Neutrophil (primary cell): ENCODE data around the gene PTPN7.

Experiments used
- H3K27ac ChIP-seq: fragments of 200-600 bp; sonication (generic); 2 replicates; pipeline ENCODE4 v1.5.1; 2016; ENCODE audit warnings: mild to moderate bottlenecking, moderate library complexity
- H3K27me3 ChIP-seq: fragments of 200-600 bp; sonication (generic); 2 replicates; pipeline ENCODE4 v1.6.0; 2016; ENCODE audit warnings: mild to moderate bottlenecking
- H3K36me3 ChIP-seq: fragments of 200-600 bp; sonication (generic); 2 replicates; pipeline ENCODE4 v1.5.1; 2017
- H3K4me1 ChIP-seq, 2 experiments: fragments of 200-600 bp in 1 of 2; sonication (generic) in 1 of 2; 1 replicate in 1 of 2; 2 replicates in 1 of 2; pipeline versions ENCODE4 v1.5.1 to v1.6.1; 2013 to 2016; ENCODE audit warnings: low read depth in 1 of 2, low read length in 1 of 2, mild to moderate bottlenecking in 1 of 2, moderate library complexity in 1 of 2; ENCODE audit not compliant: control insufficient read depth in 1 of 2, insufficient read depth in 1 of 2
- H3K4me3 ChIP-seq, 2 experiments: fragments of 200-600 bp in 1 of 2; sonication (generic) in 1 of 2; 1 replicate in 1 of 2; 2 replicates in 1 of 2; pipeline ENCODE4 v1.5.1; 2013 to 2016; ENCODE audit warnings: low read depth in 1 of 2, low read length in 1 of 2, mild to moderate bottlenecking in 1 of 2, moderate library complexity in 1 of 2
- H3K9me3 ChIP-seq: fragments of 200-600 bp; sonication (generic); 2 replicates; pipeline ENCODE4 v1.5.1; 2016
- TF ChIP-seq, protein P1 (sequence below): fragments of 200-600 bp; sonication (generic); IDR thresholded peaks from 2 replicates; pipeline ENCODE4 v1.5.1; 2016; ENCODE audit warnings: antibody characterized with exemption

The PTPN7 gene

DNA sequence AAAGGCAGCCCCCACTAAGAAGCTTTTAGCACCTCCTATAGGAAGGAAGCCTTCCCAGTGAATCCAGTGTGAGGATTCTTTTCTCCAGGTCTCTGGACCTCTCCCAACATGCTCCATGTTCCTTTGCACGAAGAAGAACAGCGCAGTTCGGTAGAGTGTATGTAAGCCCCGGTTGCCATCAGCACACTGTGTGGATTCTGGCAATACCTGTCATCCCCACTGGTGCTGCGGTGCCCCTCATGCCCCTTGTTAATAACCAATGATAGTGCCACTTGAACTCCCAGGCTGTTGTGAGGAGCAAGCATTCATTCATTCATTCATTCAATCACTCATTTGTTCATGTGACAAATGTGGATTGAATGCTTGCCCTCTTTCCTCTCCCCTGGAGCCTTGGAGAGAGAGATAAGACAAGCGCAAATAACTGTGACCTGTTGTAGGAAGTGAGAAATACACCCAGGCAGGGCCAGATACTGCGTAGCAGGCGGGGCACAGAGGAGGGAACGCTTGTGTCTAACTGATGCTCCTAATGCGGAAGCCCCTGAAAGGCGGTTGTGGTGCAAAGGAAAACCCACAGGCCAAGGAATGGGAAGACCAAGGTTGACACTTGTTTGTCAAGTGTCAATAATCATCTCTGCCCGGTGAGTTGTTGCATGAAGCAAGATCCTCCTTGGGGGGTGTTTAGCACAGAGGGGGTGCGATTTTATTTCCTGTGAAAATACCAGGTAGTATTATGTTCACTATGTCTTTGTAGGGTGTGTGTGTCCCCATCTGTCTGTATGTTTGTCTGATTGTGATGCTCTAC is 43.0 kb upstream of the PTPN7 start:
- peaks cover 45% of the 10 kb centered on the region for H3K27me3 ChIP-seq
- TF ChIP-seq, protein P1, sequence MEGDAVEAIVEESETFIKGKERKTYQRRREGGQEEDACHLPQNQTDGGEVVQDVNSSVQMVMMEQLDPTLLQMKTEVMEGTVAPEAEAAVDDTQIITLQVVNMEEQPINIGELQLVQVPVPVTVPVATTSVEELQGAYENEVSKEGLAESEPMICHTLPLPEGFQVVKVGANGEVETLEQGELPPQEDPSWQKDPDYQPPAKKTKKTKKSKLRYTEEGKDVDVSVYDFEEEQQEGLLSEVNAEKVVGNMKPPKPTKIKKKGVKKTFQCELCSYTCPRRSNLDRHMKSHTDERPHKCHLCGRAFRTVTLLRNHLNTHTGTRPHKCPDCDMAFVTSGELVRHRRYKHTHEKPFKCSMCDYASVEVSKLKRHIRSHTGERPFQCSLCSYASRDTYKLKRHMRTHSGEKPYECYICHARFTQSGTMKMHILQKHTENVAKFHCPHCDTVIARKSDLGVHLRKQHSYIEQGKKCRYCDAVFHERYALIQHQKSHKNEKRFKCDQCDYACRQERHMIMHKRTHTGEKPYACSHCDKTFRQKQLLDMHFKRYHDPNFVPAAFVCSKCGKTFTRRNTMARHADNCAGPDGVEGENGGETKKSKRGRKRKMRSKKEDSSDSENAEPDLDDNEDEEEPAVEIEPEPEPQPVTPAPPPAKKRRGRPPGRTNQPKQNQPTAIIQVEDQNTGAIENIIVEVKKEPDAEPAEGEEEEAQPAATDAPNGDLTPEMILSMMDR, result no peak
- H3K9me3 ChIP-seq, result no peaks in the 10 kb centered on the region
- no peaks in the 10 kb centered on the region for H3K36me3 ChIP-seq
- H3K27ac ChIP-seq, result no peak overlapping the region
- H3K4me3 ChIP-seq, result no peak overlapping the region
- no peaks in the 10 kb centered on the region for H3K4me1 ChIP-seq

DNA sequence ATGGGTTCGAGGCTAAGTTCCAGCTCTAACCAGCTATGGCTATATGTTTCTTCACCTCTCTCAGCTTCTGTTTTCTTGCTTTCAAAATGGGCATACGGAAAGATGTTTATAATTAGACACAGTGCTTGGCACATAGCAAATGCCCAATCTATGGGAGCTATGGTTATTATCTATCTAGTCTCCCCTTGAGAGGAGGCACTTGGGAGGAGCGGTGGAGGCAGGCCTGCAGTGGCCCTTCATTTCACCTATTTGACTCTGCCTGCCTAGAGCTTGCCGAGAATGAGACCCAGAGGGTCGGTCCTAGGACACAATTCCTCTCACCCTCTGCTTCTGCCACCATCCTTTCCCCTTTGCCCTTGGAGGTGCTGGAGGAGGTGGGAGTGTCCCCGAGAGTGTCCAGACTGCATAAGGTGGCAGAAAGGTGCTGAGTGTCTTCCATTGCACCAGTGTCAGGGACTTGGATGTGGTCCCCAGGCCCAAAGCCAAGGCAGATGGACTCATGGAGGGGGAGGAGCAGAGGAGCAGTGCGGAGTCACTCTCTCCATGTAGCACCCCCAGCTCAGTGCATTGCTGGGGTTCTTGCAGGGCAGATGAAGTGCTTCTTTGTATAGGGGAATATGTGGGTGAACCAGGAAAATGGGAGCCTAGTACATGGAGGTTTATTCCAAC is 42.2 kb upstream of the PTPN7 start:
- Histone ChIP-seq H3K27ac (no peak overlapping the region), H3K4me1 (no peaks in the 10 kb centered on the region), H3K4me3 (no peak overlapping the region), H3K9me3 (no peaks in the 10 kb centered on the region), H3K27me3 (peaks cover 53% of the 10 kb centered on the region), H3K36me3 (no peaks in the 10 kb centered on the region)
- TF ChIP-seq, protein P1, result no peak

DNA sequence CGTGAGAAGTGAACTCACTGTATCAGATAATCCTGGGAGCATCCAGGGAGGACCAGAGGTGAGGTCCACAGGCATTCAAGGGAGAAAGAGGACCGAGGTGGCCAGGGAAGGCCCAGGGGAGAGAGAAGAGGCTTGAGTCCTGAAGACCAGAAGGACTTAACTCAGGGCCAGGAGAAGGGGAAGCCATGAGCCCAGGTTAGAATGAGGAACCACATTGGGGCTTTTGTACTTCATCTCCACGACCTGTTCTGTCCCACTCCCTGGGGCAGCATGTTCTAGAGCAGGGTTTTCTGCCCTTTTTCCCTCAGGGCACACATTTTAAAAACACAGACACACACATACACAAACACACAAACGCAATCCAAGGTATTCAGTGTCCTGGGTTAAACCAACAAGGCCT is 41.6 kb upstream of the PTPN7 start:
- H3K4me1 ChIP-seq, result no peaks in the 10 kb centered on the region
- no peaks in the 10 kb centered on the region for H3K36me3 ChIP-seq
- no peaks in the 10 kb centered on the region for H3K9me3 ChIP-seq
- peaks cover 59% of the 10 kb centered on the region for H3K27me3 ChIP-seq
- TF ChIP-seq, protein P1, result no peak
- no peak overlapping the region for H3K4me3 ChIP-seq
- H3K27ac ChIP-seq, result no peak overlapping the region

DNA sequence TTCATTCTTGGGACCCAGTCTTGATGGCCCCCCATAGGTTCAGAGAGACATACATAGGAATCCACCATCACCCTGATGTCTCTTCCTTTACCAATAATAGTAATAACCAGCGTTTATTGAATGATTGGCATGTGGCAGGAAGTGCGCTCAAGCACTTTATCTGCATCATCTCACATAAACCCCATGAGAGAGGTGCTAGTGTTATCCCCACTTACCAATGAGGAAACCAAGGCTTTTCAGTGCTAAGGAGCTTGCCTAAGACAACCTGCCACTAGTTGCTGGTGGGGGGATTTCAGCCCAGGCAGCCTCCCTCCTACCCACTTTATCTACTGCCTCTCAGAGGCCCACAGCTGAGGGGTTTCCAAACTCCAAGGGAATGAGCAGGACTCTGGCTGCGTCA is 40.9 kb upstream of the PTPN7 start:
- no peak overlapping the region for H3K4me3 ChIP-seq
- TF ChIP-seq, protein P1, result no peak
- no peak overlapping the region for H3K27ac ChIP-seq
- H3K9me3 ChIP-seq, result no peaks in the 10 kb centered on the region
- no peaks in the 10 kb centered on the region for H3K36me3 ChIP-seq
- H3K27me3 ChIP-seq, result peaks cover 66% of the 10 kb centered on the region
- H3K4me1 ChIP-seq, result no peaks in the 10 kb centered on the region

DNA sequence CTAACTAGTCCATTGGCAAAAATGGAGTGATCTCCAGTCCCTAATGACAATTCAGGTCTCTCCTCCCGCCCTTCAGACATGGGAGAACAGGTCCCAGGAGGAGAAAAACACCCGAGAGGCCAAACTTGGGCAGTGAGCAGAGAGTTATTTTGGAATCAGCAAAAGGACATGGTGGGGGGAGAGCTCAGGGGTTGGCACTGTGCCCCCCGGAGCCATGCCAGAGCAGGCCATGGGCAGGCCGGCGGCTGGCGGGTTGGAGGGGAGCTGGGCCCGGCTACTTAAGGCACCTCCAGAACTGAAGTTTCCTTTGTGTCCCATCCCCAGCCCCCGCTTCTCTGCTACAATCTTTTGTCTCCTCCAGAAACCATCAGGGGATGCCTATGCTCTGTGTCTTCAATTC is 40.3 kb upstream of the PTPN7 start:
- Histone ChIP-seq H3K27me3 (peaks cover 72% of the 10 kb centered on the region), H3K36me3 (no peaks in the 10 kb centered on the region), H3K4me3 (no peak overlapping the region), H3K4me1 (no peaks in the 10 kb centered on the region), H3K9me3 (no peaks in the 10 kb centered on the region), H3K27ac (no peak overlapping the region)
- TF ChIP-seq, protein P1, result no peak
